Liver (tissue), 3 donors: ENCODE results near the gene TYRO3.

ENCODE experiments used
- EGR1 ChIP-seq, 2 donors: IDR thresholded peaks; 2 replicates each; pipeline ENCODE4 v1.6.1; 2016 to 2018; ENCODE audit warnings: antibody characterized with exemption in 2 of 2, low read depth in 2 of 2
- FOXA1 ChIP-seq: IDR thresholded peaks from 2 replicates; pipeline ENCODE4 v1.6.1; 2016; ENCODE audit warnings: antibody characterized with exemption
- FOXA2 ChIP-seq: IDR thresholded peaks from 2 replicates; pipeline ENCODE4 v1.6.1; 2016; ENCODE audit warnings: antibody characterized with exemption
- RAD21 ChIP-seq, 2 donors: IDR thresholded peaks; 2 replicates each; pipeline ENCODE4 v1.6.1; 2016; ENCODE audit warnings: antibody characterized with exemption in 2 of 2, mild to moderate bottlenecking in 2 of 2
- RXRA ChIP-seq, 2 donors: IDR thresholded peaks; 2 replicates each; pipeline ENCODE4 v1.6.1; 2017 to 2018; ENCODE audit warnings: antibody characterized with exemption in 2 of 2, mild to moderate bottlenecking in 1 of 2
- SP1 ChIP-seq: IDR thresholded peaks from 2 replicates; pipeline ENCODE4 v1.6.1; 2018; ENCODE audit warnings: antibody characterized with exemption, mild to moderate bottlenecking
- YY1 ChIP-seq: IDR thresholded peaks from 2 replicates; pipeline ENCODE4 v1.6.1; 2016; ENCODE audit warnings: antibody characterized with exemption, mild to moderate bottlenecking
- TF ChIP-seq, protein P1 (sequence below): fragments of 150-350 bp; IDR thresholded peaks from 2 replicates; pipeline ENCODE4 v1.5.1; 2017; ENCODE audit warnings: improper control_type of control experiment, low read depth, low read length; ENCODE audit not compliant: missing input control
- TF ChIP-seq, protein P2 (sequence below): IDR thresholded peaks from 2 replicates; pipeline ENCODE4 v1.6.1; 2016; ENCODE audit warnings: antibody characterized with exemption, mild to moderate bottlenecking
- TF ChIP-seq, protein P3 (sequence below): IDR thresholded peaks from 2 replicates; pipeline ENCODE4 v1.6.1; 2016; ENCODE audit warnings: antibody characterized with exemption
- TF ChIP-seq, protein P4 (sequence below): IDR thresholded peaks from 2 replicates; pipeline ENCODE4 v1.6.1; 2016; ENCODE audit warnings: antibody characterized with exemption
- TF ChIP-seq, protein P5 (sequence below): IDR thresholded peaks from 2 replicates; pipeline ENCODE4 v1.6.1; 2016; ENCODE audit warnings: antibody characterized with exemption
- donor health status: healthy.
- donor health status: healthy.

DNA sequence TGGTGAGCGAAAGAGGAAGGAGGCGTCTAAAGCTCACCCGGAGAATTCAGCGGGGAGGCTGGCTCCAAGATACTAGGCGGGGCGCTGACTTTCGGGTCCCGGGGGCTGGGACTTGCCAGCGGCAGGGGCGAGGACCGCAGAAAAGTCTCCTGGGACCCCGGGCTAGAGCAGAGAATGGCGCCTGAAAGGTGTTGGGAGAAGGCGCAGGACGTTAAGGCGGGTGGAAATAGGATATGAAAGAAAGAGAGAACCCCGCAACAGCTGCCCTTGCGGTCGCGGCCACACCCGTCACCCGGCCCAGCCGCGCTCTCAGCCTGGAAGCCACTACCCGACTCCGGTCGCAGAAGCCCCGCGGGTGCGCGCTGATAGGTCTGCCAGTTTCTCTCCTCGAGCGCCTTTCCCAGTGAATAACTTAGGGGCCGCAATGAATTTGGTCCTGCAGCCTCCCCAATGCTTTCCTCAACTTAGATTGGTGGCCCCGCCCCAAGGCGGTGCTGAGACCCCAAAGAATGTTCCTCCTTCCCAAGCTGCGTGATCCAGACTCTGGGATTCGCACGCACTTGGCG, 46.0 kb upstream of the TYRO3 start:
- TF ChIP-seq YY1 (no peak), EGR1 (IDR thresholded peaks at IDR 0.05; ENCODE audit: low read depth in 2 of 2) (no peak), RXRA (IDR thresholded peaks at IDR 0.05) (no peak), RAD21 (IDR thresholded peaks at IDR 0.05) (no peak), FOXA2 (no peak), FOXA1 (no peak), SP1 (no peak)
- TF ChIP-seq, protein P1, sequence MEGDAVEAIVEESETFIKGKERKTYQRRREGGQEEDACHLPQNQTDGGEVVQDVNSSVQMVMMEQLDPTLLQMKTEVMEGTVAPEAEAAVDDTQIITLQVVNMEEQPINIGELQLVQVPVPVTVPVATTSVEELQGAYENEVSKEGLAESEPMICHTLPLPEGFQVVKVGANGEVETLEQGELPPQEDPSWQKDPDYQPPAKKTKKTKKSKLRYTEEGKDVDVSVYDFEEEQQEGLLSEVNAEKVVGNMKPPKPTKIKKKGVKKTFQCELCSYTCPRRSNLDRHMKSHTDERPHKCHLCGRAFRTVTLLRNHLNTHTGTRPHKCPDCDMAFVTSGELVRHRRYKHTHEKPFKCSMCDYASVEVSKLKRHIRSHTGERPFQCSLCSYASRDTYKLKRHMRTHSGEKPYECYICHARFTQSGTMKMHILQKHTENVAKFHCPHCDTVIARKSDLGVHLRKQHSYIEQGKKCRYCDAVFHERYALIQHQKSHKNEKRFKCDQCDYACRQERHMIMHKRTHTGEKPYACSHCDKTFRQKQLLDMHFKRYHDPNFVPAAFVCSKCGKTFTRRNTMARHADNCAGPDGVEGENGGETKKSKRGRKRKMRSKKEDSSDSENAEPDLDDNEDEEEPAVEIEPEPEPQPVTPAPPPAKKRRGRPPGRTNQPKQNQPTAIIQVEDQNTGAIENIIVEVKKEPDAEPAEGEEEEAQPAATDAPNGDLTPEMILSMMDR = no peak
- TF ChIP-seq, protein P2, sequence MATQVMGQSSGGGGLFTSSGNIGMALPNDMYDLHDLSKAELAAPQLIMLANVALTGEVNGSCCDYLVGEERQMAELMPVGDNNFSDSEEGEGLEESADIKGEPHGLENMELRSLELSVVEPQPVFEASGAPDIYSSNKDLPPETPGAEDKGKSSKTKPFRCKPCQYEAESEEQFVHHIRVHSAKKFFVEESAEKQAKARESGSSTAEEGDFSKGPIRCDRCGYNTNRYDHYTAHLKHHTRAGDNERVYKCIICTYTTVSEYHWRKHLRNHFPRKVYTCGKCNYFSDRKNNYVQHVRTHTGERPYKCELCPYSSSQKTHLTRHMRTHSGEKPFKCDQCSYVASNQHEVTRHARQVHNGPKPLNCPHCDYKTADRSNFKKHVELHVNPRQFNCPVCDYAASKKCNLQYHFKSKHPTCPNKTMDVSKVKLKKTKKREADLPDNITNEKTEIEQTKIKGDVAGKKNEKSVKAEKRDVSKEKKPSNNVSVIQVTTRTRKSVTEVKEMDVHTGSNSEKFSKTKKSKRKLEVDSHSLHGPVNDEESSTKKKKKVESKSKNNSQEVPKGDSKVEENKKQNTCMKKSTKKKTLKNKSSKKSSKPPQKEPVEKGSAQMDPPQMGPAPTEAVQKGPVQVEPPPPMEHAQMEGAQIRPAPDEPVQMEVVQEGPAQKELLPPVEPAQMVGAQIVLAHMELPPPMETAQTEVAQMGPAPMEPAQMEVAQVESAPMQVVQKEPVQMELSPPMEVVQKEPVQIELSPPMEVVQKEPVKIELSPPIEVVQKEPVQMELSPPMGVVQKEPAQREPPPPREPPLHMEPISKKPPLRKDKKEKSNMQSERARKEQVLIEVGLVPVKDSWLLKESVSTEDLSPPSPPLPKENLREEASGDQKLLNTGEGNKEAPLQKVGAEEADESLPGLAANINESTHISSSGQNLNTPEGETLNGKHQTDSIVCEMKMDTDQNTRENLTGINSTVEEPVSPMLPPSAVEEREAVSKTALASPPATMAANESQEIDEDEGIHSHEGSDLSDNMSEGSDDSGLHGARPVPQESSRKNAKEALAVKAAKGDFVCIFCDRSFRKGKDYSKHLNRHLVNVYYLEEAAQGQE = no peak
- TF ChIP-seq, protein P3, sequence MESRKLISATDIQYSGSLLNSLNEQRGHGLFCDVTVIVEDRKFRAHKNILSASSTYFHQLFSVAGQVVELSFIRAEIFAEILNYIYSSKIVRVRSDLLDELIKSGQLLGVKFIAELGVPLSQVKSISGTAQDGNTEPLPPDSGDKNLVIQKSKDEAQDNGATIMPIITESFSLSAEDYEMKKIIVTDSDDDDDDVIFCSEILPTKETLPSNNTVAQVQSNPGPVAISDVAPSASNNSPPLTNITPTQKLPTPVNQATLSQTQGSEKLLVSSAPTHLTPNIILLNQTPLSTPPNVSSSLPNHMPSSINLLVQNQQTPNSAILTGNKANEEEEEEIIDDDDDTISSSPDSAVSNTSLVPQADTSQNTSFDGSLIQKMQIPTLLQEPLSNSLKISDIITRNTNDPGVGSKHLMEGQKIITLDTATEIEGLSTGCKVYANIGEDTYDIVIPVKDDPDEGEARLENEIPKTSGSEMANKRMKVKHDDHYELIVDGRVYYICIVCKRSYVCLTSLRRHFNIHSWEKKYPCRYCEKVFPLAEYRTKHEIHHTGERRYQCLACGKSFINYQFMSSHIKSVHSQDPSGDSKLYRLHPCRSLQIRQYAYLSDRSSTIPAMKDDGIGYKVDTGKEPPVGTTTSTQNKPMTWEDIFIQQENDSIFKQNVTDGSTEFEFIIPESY = no peak
- TF ChIP-seq, protein P4, sequence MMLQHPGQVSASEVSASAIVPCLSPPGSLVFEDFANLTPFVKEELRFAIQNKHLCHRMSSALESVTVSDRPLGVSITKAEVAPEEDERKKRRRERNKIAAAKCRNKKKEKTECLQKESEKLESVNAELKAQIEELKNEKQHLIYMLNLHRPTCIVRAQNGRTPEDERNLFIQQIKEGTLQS = no peak
- TF ChIP-seq, protein P5, sequence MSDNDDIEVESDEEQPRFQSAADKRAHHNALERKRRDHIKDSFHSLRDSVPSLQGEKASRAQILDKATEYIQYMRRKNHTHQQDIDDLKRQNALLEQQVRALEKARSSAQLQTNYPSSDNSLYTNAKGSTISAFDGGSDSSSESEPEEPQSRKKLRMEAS = no peak
